ENCODE measurements around the gene SERINC2.

GRCh38 chr1:31428436-31429221, 15.6 kb downstream of the SERINC2 start:
- no peak for TF ChIP-seq CTCF (IDR thresholded peaks at IDR 0.05 in 8 of 11, conservative IDR thresholded peaks at IDR 0.05 in 3 of 11)
- TF ChIP-seq POLR2A (IDR thresholded peaks at IDR 0.05) = no peak
- TF ChIP-seq POLR2AphosphoS5 (IDR thresholded peaks at IDR 0.05) = no peak

Data from spleen (tissue), 7 donors.